Tibial nerve (tissue), 4 donors: ENCODE results near the gene MED22. TPM values are rescaled to one million over a fixed set of nuclear protein-coding genes. Genes with fewer than 3 reads are reported as not detected.
A peak's percentile ranks its signal among the peaks of the same experiment; 100 is the strongest.

Experiments
- DNase-seq, 2 donors: peaks; one replicate each; pipeline ENCODE4 v3.0.0-alpha.2; 2019; ENCODE audit warnings: low spot score in 2 of 2
- H3K27ac ChIP-seq, 4 donors: fragments of 200-600 bp; sonication (generic) in 3 of 4; one replicate each; pipeline ENCODE4 v1.5.1; 2017 to 2019; ENCODE audit warnings: mild to moderate bottlenecking in 1 of 4
- H3K27me3 ChIP-seq, 2 donors: fragments of 200-600 bp; sonication (generic) in 1 of 2; one replicate each; pipeline versions ENCODE4 v1.5.1 to v1.6.0; 2017 to 2019
- H3K36me3 ChIP-seq, 3 donors: fragments of 200-600 bp; sonication (generic); one replicate each; pipeline ENCODE4 v1.5.1; 2018 to 2019
- H3K4me1 ChIP-seq, 4 donors: fragments of 200-600 bp; sonication (generic) in 3 of 4; one replicate each; pipeline ENCODE4 v1.5.1; 2017 to 2019
- H3K4me3 ChIP-seq, 4 donors: fragments of 200-600 bp; sonication (generic) in 3 of 4; one replicate each; pipeline ENCODE4 v1.5.1; 2017 to 2019; ENCODE audit warnings: mild to moderate bottlenecking in 1 of 4, moderate library complexity in 1 of 4
- H3K9me3 ChIP-seq, 4 donors: fragments of 200-600 bp; sonication (generic) in 3 of 4; one replicate each; pipeline ENCODE4 v1.5.1; 2017 to 2019
- CTCF ChIP-seq, 5 experiments: fragments of 200-600 bp in 3 of 5; fragments of 450-650 bp in 2 of 5; sonication (generic) in 3 of 5; IDR thresholded peaks; one replicate each; pipeline ENCODE4 v1.5.1; 2016 to 2019; ENCODE audit warnings: antibody characterized with exemption in 5 of 5, mild to moderate bottlenecking in 3 of 5, moderate library complexity in 2 of 5
- EP300 ChIP-seq, 2 donors: sonication (generic); formaldehyde crosslinking; IDR thresholded peaks; one replicate each; pipeline ENCODE4 v1.6.1; 2017; ENCODE audit warnings: antibody characterized with exemption in 2 of 2, mild to moderate bottlenecking in 1 of 2
- POLR2A ChIP-seq, 2 donors: fragments of 450-650 bp; IDR thresholded peaks; one replicate each; pipeline ENCODE4 v1.6.1; 2017; ENCODE audit warnings: antibody characterized with exemption in 2 of 2, mild to moderate bottlenecking in 2 of 2, moderate library complexity in 2 of 2
- WGBS, 2 donors: methylation state at CpG; one replicate each; pipeline ENCODE4 v1.1.5; 2018; 5-methylcytosine and 5-hydroxymethylcytosine counted together
- total RNA-seq, 4 donors: library from RNA; depleted of rRNA; stranded (reverse); fragments of >200 nt; gene quantifications; one replicate each; pipeline ENCODE4 v1.1.0, GENCODE V29; 2016

MED22 gene
- total RNA-seq, 4 donors from 2014 or later = 29.3 to 63.6 (median 39.2) TPM

- TF ChIP-seq EP300 (IDR thresholded peaks at IDR 0.05) (no peak), POLR2A (IDR thresholded peaks at IDR 0.05) (no peak), CTCF (IDR thresholded peaks at IDR 0.05) (no peak)
- H3K4me1 ChIP-seq = peaks cover 0 to 84% (median 58%) of the 10 kb centered on the region in 4 donors
- 65 to 68% methylated on average over 9 of the region's 9 CpGs for WGBS, 2 donors
Observed at GRCh38 chr9:133370685-133371084, 22.8 kb upstream of the MED22 start.

GRCh38 chr9:133369933-133370332 lies 22.0 kb upstream of the MED22 start:
- TF ChIP-seq POLR2A (IDR thresholded peaks at IDR 0.05) (no peak), CTCF (IDR thresholded peaks at IDR 0.05) (no peak), EP300 (IDR thresholded peaks at IDR 0.05) (no peak)
- WGBS, 2 donors = 79 to 82% methylated on average over 7 of the region's 7 CpGs
- H3K36me3 ChIP-seq = peaks cover 0 to 59% (median 8%) of the 10 kb centered on the region in 3 donors
- H3K4me1 ChIP-seq = peaks cover 0 to 82% (median 58%) of the 10 kb centered on the region in 4 donors
- H3K9me3 ChIP-seq = no peaks in the 10 kb centered on the region
- no peak overlapping the region for H3K4me3 ChIP-seq
- H3K27ac ChIP-seq = peak overlapping the region in 1 of 4 donors; percentile 62
- no peak for DNase-seq
- H3K27me3 ChIP-seq = no peaks in the 10 kb centered on the region

More at GRCh38 chr9:133370685-133371084, 22.8 kb upstream of the MED22 start:
- Histone ChIP-seq H3K9me3 (no peaks in the 10 kb centered on the region), H3K4me3 (no peak overlapping the region), H3K27me3 (no peaks in the 10 kb centered on the region), H3K36me3 (peaks cover 0 to 51% (median 8%) of the 10 kb centered on the region in 3 donors), H3K27ac (peak overlapping the region in 2 of 4 donors; percentile 2 to 62)
- DNase-seq = no peak

- H3K27me3 ChIP-seq = no peaks in the 10 kb centered on the region
- WGBS, 2 donors = 82 to 86% methylated on average over 6 of the region's 6 CpGs
- H3K9me3 ChIP-seq = no peaks in the 10 kb centered on the region
- TF ChIP-seq POLR2A (IDR thresholded peaks at IDR 0.05) (no peak), EP300 (IDR thresholded peaks at IDR 0.05) (no peak)
- no peak overlapping the region for H3K4me3 ChIP-seq
- H3K4me1 ChIP-seq = peaks cover 0 to 77% (median 54%) of the 10 kb centered on the region in 4 donors
- DNase-seq = no peak
- peaks cover 0 to 64% (median 8%) of the 10 kb centered on the region in 3 donors for H3K36me3 ChIP-seq
- H3K27ac ChIP-seq = peak overlapping the region in 1 of 4 donors; percentile 62
Observed at GRCh38 chr9:133369422-133369821, 21.5 kb upstream of the MED22 start.

GRCh38 chr9:133368249-133368881 lies 20.4 kb upstream of the MED22 start:
- no peak for DNase-seq
- Histone ChIP-seq H3K4me3 (no peak overlapping the region), H3K4me1 (peaks cover 0 to 66% (median 46%) of the 10 kb centered on the region in 4 donors), H3K9me3 (no peaks in the 10 kb centered on the region), H3K27me3 (no peaks in the 10 kb centered on the region), H3K36me3 (peaks cover 0 to 74% (median 8%) of the 10 kb centered on the region in 3 donors), H3K27ac (peak overlapping the region in 1 of 4 donors; percentile 21)
- WGBS, 2 donors = 55 to 56% methylated on average over 15 to 18 of the region's 18 CpGs
- no peak for TF ChIP-seq EP300 (IDR thresholded peaks at IDR 0.05)
- TF ChIP-seq CTCF (IDR thresholded peaks at IDR 0.05) = no peak
- no peak for TF ChIP-seq POLR2A (IDR thresholded peaks at IDR 0.05)

GRCh38 chr9:133367778-133368177 lies 19.8 kb upstream of the MED22 start:
- no peaks in the 10 kb centered on the region for H3K27me3 ChIP-seq
- no peaks in the 10 kb centered on the region for H3K9me3 ChIP-seq
- H3K27ac ChIP-seq = peak overlapping the region in 1 of 4 donors; percentile 21
- H3K36me3 ChIP-seq = peaks cover 0 to 79% (median 8%) of the 10 kb centered on the region in 3 donors
- TF ChIP-seq CTCF (IDR thresholded peaks at IDR 0.05) = no peak
- no peak for TF ChIP-seq POLR2A (IDR thresholded peaks at IDR 0.05)
- TF ChIP-seq EP300 (IDR thresholded peaks at IDR 0.05) = no peak
- peaks cover 0 to 61% (median 41%) of the 10 kb centered on the region in 4 donors for H3K4me1 ChIP-seq
- WGBS, 2 donors = 77 to 84% methylated on average over 10 of the region's 10 CpGs
- no peak for DNase-seq
- H3K4me3 ChIP-seq = no peak overlapping the region
